Esophagus squamous epithelium (tissue), 5 donors: ENCODE measurements around the gene C17orf67. TPM values are rescaled to one million over a fixed set of nuclear protein-coding genes. Genes with fewer than 3 reads are reported as not detected.
A peak's percentile ranks its signal among the peaks of the same experiment; 100 is the strongest.

Source experiments
- DNase-seq: peaks from one replicate; lab custom pipeline; 2025; lab: John Stamatoyannopoulos, UW
- H3K27ac ChIP-seq, 4 donors: fragments of 200-600 bp; sonication (generic); one replicate each; pipeline ENCODE4 v1.5.1; 2016 to 2019; ENCODE audit warnings: mild to moderate bottlenecking in 1 of 4
- H3K27me3 ChIP-seq, 4 donors: fragments of 200-600 bp; sonication (generic); 1 replicate in 3 of 4; 2 replicates in 1 of 4; pipeline versions ENCODE4 v1.5.1 to v1.6.0; 2017 to 2021; ENCODE audit warnings: antibody characterized with exemption in 1 of 4
- H3K36me3 ChIP-seq, 3 donors: fragments of 200-600 bp; sonication (generic); one replicate each; pipeline ENCODE4 v1.5.1; 2016 to 2019
- H3K4me1 ChIP-seq, 3 donors: fragments of 200-600 bp; sonication (generic); one replicate each; pipeline ENCODE4 v1.5.1; 2017 to 2019
- H3K4me3 ChIP-seq, 4 donors: fragments of 200-600 bp; sonication (generic); 1 replicate in 3 of 4; 2 replicates in 1 of 4; pipeline ENCODE4 v1.5.1; 2016 to 2019; ENCODE audit warnings: mild to moderate bottlenecking in 2 of 4, moderate library complexity in 1 of 4
- H3K9me3 ChIP-seq, 3 donors: fragments of 200-600 bp; sonication (generic); one replicate each; pipeline ENCODE4 v1.5.1; 2016 to 2019
- POLR2A ChIP-seq, 4 donors: fragments of 450-650 bp; IDR thresholded peaks; one replicate each; pipeline ENCODE4 v1.6.1; 2017; ENCODE audit warnings: antibody characterized with exemption in 4 of 4, mild to moderate bottlenecking in 4 of 4, moderate library complexity in 3 of 4
- WGBS, 2 donors: methylation state at CpG; one replicate each; pipeline ENCODE4 v1.1.5; 2018; 5-methylcytosine and 5-hydroxymethylcytosine counted together
- intact Hi-C: fragments of 100-400 bp; cut with DNase I; formaldehyde crosslinking; loops from one replicate; pipeline ENCODE4 v1.15.0; 2022
- total RNA-seq, 4 donors: library from RNA; depleted of rRNA; stranded (reverse); fragments of >200 nt; gene quantifications; one replicate each; pipeline ENCODE4 v1.1.0, GENCODE V29; 2016
- TF ChIP-seq, protein P1 (sequence below), 6 experiments: fragments of 450-650 bp in 4 of 6; fragments of 200-600 bp in 2 of 6; sonication (generic) in 2 of 6; IDR thresholded peaks; one replicate each; pipeline ENCODE4 v1.5.1; 2016 to 2019; ENCODE audit warnings: antibody characterized with exemption in 6 of 6, mild to moderate bottlenecking in 4 of 6, moderate library complexity in 4 of 6
- donor health status: DM: yes; HTN: yes; CAD: no.

C17orf67 gene
- total RNA-seq, 4 donors from 2014 or later, result 0.27 to 1.7 (median 0.53) TPM

DNA sequence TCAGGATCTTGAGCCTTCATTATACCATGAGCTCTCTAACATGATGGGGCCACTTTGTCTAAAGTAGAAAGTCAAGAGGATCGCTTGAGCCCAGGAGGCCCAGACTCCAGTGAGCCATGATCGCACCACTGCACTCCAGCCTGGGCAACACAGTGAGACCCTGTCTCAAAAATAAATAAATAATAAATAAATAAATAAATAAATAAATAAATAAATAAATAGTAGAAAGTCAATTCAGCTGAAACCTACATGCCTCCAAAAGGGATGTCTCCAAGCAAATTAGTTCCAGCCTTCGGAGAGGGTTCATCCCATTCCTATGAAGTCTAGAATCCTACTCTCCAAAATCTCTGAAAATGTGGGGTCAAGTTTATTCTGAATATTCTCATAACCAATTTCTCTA, 26.0 kb downstream of the C17orf67 start:
- H3K27ac ChIP-seq, result peak overlapping the region in 2 of 4 donors; percentile 56 to 70
- no peak overlapping the region for H3K4me3 ChIP-seq
- H3K4me1 ChIP-seq, result peaks cover 0 to 62% (median 10%) of the 10 kb centered on the region in 3 donors
- no peaks in the 10 kb centered on the region for H3K9me3 ChIP-seq
- no peaks in the 10 kb centered on the region for H3K36me3 ChIP-seq
- no peaks in the 10 kb centered on the region for H3K27me3 ChIP-seq
- WGBS, 2 donors, result 97 to 99% methylated on average over 3 of the region's 3 CpGs
- intact Hi-C loops, result no loop called here
- DNase-seq, result no peak
- no peak for TF ChIP-seq POLR2A (IDR thresholded peaks at IDR 0.05)
- TF ChIP-seq, protein P1, sequence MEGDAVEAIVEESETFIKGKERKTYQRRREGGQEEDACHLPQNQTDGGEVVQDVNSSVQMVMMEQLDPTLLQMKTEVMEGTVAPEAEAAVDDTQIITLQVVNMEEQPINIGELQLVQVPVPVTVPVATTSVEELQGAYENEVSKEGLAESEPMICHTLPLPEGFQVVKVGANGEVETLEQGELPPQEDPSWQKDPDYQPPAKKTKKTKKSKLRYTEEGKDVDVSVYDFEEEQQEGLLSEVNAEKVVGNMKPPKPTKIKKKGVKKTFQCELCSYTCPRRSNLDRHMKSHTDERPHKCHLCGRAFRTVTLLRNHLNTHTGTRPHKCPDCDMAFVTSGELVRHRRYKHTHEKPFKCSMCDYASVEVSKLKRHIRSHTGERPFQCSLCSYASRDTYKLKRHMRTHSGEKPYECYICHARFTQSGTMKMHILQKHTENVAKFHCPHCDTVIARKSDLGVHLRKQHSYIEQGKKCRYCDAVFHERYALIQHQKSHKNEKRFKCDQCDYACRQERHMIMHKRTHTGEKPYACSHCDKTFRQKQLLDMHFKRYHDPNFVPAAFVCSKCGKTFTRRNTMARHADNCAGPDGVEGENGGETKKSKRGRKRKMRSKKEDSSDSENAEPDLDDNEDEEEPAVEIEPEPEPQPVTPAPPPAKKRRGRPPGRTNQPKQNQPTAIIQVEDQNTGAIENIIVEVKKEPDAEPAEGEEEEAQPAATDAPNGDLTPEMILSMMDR (IDR thresholded peaks at IDR 0.05), result no peak

DNA sequence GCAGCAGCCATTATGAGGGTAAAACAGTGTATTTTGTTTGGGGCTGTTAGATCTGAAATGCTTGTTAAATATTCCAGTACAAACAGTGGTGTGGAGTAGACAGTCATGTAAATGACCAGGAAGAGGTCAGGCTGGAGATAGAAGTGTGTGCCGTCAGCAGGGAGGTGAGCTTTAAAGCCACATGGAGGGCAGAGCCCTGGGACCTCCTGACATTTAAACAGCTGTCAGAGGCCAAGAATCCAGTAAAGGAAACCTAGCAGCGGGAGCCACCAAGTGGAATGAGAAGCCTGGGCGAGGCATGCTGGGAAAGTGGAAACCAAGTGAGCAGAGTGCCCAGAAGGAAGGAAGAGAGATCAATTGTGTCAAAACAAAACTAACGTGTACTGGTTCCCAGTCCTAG, 26.8 kb downstream of the C17orf67 start:
- TF ChIP-seq POLR2A (IDR thresholded peaks at IDR 0.05), result no peak
- TF ChIP-seq, protein P1 (IDR thresholded peaks at IDR 0.05), result no peak
- intact Hi-C loops, result no loop called here
- Histone ChIP-seq H3K27ac (no peak overlapping the region), H3K4me1 (peaks cover 0 to 64% (median 10%) of the 10 kb centered on the region in 3 donors), H3K9me3 (no peaks in the 10 kb centered on the region), H3K27me3 (no peaks in the 10 kb centered on the region), H3K36me3 (no peaks in the 10 kb centered on the region), H3K4me3 (no peak overlapping the region)
- no peak for DNase-seq
- WGBS, 2 donors, result 69 to 73% methylated on average over 4 of the region's 4 CpGs

DNA sequence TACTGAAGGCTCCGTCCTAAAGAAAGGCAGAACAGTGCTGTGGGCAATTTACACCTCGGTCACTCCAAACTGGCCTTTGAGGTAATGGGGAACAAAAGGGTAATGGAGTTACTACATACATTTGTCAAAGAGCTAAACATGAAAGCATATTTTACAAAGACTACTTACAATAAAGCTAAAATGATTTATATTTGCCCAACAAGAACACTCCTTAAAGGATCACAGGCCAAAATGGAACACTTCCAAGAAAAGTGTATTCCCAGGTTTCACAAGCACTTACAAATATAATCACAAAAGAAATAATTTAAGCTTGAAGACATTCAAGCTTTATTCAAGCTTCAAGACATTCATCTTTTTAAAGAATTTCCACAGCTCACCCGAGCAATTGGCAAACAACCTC, 29.3 kb downstream of the C17orf67 start:
- peaks cover 0 to 55% (median 10%) of the 10 kb centered on the region in 3 donors for H3K4me1 ChIP-seq
- no peak overlapping the region for H3K4me3 ChIP-seq
- intact Hi-C loops, result no loop called here
- no peaks in the 10 kb centered on the region for H3K36me3 ChIP-seq
- WGBS, 2 donors, result 37 to 45% methylated on average over 3 of the region's 3 CpGs
- H3K27ac ChIP-seq, result peak overlapping the region in 2 of 4 donors; percentile 1 to 19
- TF ChIP-seq, protein P1 (IDR thresholded peaks at IDR 0.05), result no peak
- TF ChIP-seq POLR2A (IDR thresholded peaks at IDR 0.05), result no peak
- H3K27me3 ChIP-seq, result no peaks in the 10 kb centered on the region
- no peaks in the 10 kb centered on the region for H3K9me3 ChIP-seq
- DNase-seq, result no peak

DNA sequence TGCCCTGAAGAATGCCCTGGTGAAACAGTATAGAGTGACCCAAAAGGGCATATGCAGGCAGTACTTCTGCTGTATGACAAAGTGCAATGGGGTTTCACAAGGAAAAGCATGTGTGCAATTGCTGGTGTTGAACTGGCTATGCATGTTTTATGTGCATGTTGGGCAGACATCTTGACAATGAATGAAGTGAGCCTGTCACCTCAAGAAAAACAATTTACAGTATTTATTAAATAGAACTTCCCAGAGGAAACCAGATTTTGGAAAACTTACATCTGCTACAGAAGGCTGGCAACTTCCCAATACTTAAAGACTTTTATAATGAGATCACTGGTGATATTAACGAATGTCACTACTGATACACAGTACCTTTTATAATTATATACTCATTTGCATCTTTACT, 30.6 kb downstream of the C17orf67 start:
- TF ChIP-seq, protein P1 (IDR thresholded peaks at IDR 0.05), result no peak
- no peak for TF ChIP-seq POLR2A (IDR thresholded peaks at IDR 0.05)
- DNase-seq, result no peak
- Histone ChIP-seq H3K4me3 (no peak overlapping the region), H3K36me3 (no peaks in the 10 kb centered on the region), H3K27me3 (no peaks in the 10 kb centered on the region), H3K4me1 (peaks cover 0 to 41% (median 8%) of the 10 kb centered on the region in 3 donors), H3K27ac (no peak overlapping the region), H3K9me3 (no peaks in the 10 kb centered on the region)
- intact Hi-C loops, result no loop called here
- 63 to 64% methylated on average over 1 of the region's 1 CpG for WGBS, 2 donors

DNA sequence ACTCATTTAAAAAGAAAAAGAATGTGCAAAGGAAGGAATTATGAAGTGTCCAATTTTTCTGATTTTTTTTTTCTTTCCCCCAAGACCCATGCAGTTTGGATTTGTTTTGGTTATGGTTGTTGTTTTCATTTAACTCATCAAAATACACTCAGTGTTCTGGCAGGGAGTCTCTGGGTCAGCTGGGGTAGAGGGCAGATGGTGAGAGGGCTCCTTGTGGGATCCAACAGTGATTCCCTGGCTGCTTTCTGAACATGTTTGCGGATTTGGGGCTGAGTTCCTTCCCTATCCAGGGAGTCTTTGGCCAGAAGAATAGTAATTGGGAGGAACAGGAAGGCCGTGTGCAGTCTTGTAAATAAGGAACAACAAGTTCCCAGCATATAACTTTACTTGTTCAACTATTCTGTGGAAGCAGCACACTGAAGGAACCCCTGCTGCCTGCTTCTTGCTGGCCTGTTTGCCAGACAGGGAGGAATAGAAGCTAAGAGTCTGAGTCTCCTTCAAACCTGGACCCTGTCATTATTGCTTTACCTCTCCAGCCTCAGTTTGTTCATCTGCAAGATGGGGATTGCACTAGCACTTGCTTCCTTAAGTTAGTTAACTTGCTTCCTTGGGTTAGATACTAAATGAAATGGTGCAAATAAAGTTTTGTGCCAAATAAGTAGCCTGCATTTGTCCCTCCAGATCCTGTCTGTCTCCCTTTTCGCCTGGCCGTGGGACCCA, 32.1 kb downstream of the C17orf67 start:
- no peaks in the 10 kb centered on the region for H3K9me3 ChIP-seq
- no peak overlapping the region for H3K27ac ChIP-seq
- no peak for DNase-seq
- no peaks in the 10 kb centered on the region for H3K27me3 ChIP-seq
- H3K4me1 ChIP-seq, result peaks cover 0 to 26% (median 6%) of the 10 kb centered on the region in 3 donors
- no peaks in the 10 kb centered on the region for H3K36me3 ChIP-seq
- no peak overlapping the region for H3K4me3 ChIP-seq
- intact Hi-C loops, result no loop called here
- TF ChIP-seq POLR2A (IDR thresholded peaks at IDR 0.05), result no peak
- TF ChIP-seq, protein P1 (IDR thresholded peaks at IDR 0.05), result no peak
- WGBS, 2 donors, result 85 to 87% methylated on average over 4 of the region's 4 CpGs
